ENCODE results near the gene MAP2K6. TPM values are rescaled to one million over a fixed set of nuclear protein-coding genes. Genes with fewer than 3 reads are reported as not detected.

Gene MAP2K6
- total RNA-seq, 1 donor from 2014 or later = 2.0 TPM

- no peaks in the 10 kb centered on the region for H3K27me3 ChIP-seq (ENCODE audit: low read depth)
- intact Hi-C loops (cut with micrococcal nuclease) = no loop called here
- peaks cover 7% of the 10 kb centered on the region for H3K9me3 ChIP-seq (replicated peaks)
- TF ChIP-seq, protein P1, sequence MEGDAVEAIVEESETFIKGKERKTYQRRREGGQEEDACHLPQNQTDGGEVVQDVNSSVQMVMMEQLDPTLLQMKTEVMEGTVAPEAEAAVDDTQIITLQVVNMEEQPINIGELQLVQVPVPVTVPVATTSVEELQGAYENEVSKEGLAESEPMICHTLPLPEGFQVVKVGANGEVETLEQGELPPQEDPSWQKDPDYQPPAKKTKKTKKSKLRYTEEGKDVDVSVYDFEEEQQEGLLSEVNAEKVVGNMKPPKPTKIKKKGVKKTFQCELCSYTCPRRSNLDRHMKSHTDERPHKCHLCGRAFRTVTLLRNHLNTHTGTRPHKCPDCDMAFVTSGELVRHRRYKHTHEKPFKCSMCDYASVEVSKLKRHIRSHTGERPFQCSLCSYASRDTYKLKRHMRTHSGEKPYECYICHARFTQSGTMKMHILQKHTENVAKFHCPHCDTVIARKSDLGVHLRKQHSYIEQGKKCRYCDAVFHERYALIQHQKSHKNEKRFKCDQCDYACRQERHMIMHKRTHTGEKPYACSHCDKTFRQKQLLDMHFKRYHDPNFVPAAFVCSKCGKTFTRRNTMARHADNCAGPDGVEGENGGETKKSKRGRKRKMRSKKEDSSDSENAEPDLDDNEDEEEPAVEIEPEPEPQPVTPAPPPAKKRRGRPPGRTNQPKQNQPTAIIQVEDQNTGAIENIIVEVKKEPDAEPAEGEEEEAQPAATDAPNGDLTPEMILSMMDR (IDR thresholded peaks at IDR 0.05; ENCODE audit: borderline replicate concordance) = no peak
- no peak overlapping the region for H3K4me3 ChIP-seq
- H3K27ac ChIP-seq (replicated peaks) = no peak overlapping the region
- peaks cover 10% of the 10 kb centered on the region for H3K4me1 ChIP-seq
- no peak for DNase-seq
- H3K36me3 ChIP-seq = no peaks in the 10 kb centered on the region
Measured at GRCh38 chr17:69594641-69595040, 180.1 kb downstream of the MAP2K6 start.

DNA sequence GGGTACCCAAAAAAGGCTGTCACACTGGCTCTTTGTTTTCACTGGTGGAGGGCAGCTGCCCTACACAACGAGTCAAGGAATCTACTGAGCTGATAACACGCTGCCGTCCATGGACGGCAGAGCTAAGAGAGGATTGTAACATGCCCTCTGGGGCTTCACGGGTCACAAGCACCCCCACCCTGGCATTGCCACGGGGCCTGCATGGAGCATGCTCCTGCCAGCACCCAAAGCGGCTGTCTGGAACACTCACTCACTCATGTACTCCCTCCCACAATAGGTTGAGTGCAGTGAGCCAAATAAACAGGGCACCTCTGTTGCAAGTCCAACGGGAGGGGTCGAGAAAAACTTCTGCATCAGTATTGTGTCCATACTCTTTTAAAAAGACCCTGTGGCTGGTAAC lies 181.6 kb downstream of the MAP2K6 start:
- intact Hi-C loops (cut with micrococcal nuclease) = no loop called here
- no peak for DNase-seq

DNA sequence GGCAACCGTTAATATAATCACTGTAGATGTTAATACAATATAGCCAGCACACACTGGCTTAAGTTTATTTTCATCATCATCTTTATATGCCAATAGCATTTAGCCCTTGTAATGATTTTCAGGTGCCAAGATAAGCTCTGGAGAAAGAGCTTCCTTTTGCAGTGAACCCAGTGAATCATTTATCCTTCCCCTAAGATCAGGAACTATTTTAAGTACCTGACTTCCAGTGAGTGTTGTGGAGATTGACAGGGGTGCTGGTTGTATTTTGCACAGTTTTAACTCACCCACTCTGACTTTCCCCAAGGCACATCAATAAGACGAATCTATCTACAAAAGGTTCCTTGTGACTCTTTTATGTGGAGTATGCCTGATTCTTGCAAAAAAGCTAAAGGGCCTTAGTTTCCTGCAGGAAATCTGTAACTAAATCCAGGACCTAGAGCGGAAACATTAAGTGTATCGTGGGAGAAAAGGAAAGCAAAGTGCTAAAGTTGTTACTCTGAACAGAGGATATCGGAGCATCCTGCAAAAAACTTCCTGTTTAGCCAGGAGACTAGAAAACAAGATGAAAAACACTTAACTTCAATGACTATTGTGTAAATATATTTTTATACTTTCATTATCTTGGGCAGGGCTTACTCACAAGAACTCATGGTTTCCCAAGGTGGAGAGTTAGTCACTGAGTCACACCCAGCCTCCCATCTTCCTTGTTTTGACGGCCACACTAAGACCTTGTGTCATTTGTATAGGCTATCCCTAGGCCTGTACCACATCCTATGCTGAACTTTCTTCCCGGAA lies 183.6 kb downstream of the MAP2K6 start:
- DNase-seq = no peak
- intact Hi-C loops (cut with micrococcal nuclease) = no loop called here

More for the DNA sequence above, 181.6 kb downstream of the MAP2K6 start:
- TF ChIP-seq, protein P1 (IDR thresholded peaks at IDR 0.05; ENCODE audit: borderline replicate concordance) = no peak
- no peak overlapping the region for H3K4me3 ChIP-seq
- peaks cover 10% of the 10 kb centered on the region for H3K4me1 ChIP-seq
- no peaks in the 10 kb centered on the region for H3K9me3 ChIP-seq (replicated peaks)
- no peaks in the 10 kb centered on the region for H3K36me3 ChIP-seq
- no peak overlapping the region for H3K27ac ChIP-seq (replicated peaks)
- H3K27me3 ChIP-seq (ENCODE audit: low read depth) = no peaks in the 10 kb centered on the region

DNA sequence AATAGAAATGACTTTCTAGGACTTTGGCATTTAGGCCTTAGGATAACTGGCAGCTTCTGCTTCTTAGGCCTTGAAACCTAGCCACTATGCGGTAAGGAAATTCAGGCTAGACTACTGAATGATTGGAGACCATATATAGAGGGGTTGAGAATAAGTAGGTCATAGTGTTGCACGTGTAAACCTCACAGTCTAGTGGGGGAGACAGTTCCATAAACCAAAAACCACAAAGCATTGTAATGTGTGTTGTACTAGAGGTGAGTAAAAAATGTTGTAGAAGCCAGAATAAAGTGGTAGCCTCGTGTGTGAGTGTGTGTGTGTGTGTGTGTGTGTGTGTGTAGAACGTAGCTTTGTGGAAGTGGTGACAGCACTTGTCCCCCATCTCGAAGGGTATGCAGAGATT lies 188.5 kb downstream of the MAP2K6 start:
- Histone ChIP-seq H3K36me3 (no peaks in the 10 kb centered on the region), H3K27me3 (ENCODE audit: low read depth) (no peaks in the 10 kb centered on the region), H3K4me1 (peaks cover 23% of the 10 kb centered on the region), H3K4me3 (no peak overlapping the region), H3K27ac (replicated peaks) (no peak overlapping the region), H3K9me3 (replicated peaks) (no peaks in the 10 kb centered on the region)
- intact Hi-C loops (cut with micrococcal nuclease) = loop anchor here (10.0 kb wide), 1 partner anchor 542 kb away; no protein-coding TSS in a partner anchor
- TF ChIP-seq, protein P1 (IDR thresholded peaks at IDR 0.05; ENCODE audit: borderline replicate concordance) = no peak
- DNase-seq = no peak

More for the DNA sequence above, 183.6 kb downstream of the MAP2K6 start:
- no peaks in the 10 kb centered on the region for H3K9me3 ChIP-seq (replicated peaks)
- peak overlapping the region; percentile 59 for H3K27ac ChIP-seq (replicated peaks)
- H3K4me1 ChIP-seq = peaks cover 10% of the 10 kb centered on the region
- H3K4me3 ChIP-seq = no peak overlapping the region
- H3K36me3 ChIP-seq = no peaks in the 10 kb centered on the region
- TF ChIP-seq, protein P1 (IDR thresholded peaks at IDR 0.05; ENCODE audit: borderline replicate concordance) = no peak
- no peaks in the 10 kb centered on the region for H3K27me3 ChIP-seq (ENCODE audit: low read depth)

Other genes with a start within 250 kb of the MAP2K6 start
- gene ABCA10, start 185.9 kb upstream of the MAP2K6 start, total RNA-seq = 4.2 TPM
- gene ABCA5, start 87.6 kb upstream of the MAP2K6 start, total RNA-seq = 17.1 TPM